SU-DHL-6 (cell line): ENCODE measurements around the gene FBXO15.
A peak's percentile ranks its signal among the peaks of the same experiment; 100 is the strongest.

Experiments used
- CTCF ChIP-seq: fragments of 200-600 bp; sonication (generic); IDR thresholded peaks from one replicate; pipeline ENCODE4 v1.5.1; 2017; ENCODE audit warnings: antibody characterized with exemption, mild to moderate bottlenecking, low read length, moderate library complexity; ENCODE audit not compliant: insufficient read depth, poor library complexity, severe bottlenecking
- EZH2phosphoT487 ChIP-seq: fragments of 200-600 bp; sonication (generic), shearing (Covaris generic); conservative IDR thresholded peaks from 2 replicates; pipeline ENCODE4 v1.6.1; 2018; ENCODE audit warnings: mild to moderate bottlenecking, antibody characterized with exemption, low read length, moderate library complexity, mixed read lengths

- peak; percentile 9 for TF ChIP-seq CTCF
- no peak for TF ChIP-seq EZH2phosphoT487
Observed at GRCh38 chr18:74152857-74153256, 5.2 kb upstream of the FBXO15 start.
